Measurements from ENCODE around the gene CYSRT1. TPM values are rescaled to one million over a fixed set of nuclear protein-coding genes. Genes with fewer than 3 reads are reported as not detected.

The CYSRT1 gene
- total RNA-seq, 1 donor from 2014 or later = 0.27 TPM

GRCh38 chr9:137194909-137195308 is 30.1 kb upstream of the CYSRT1 start:
- Histone ChIP-seq H3K27me3 (ENCODE audit: low read depth) (no peaks in the 10 kb centered on the region), H3K9me3 (replicated peaks) (no peaks in the 10 kb centered on the region), H3K4me1 (peaks cover 91% of the 10 kb centered on the region), H3K36me3 (peaks cover 26% of the 10 kb centered on the region), H3K4me3 (peak overlapping the region; percentile 51), H3K27ac (replicated peaks) (peak overlapping the region; percentile 92)
- TF ChIP-seq CTCF (IDR thresholded peaks at IDR 0.05; ENCODE audit: borderline replicate concordance) = no peak
- intact Hi-C loops (cut with micrococcal nuclease) = no loop called here
- DNase-seq = no peak

DNA sequence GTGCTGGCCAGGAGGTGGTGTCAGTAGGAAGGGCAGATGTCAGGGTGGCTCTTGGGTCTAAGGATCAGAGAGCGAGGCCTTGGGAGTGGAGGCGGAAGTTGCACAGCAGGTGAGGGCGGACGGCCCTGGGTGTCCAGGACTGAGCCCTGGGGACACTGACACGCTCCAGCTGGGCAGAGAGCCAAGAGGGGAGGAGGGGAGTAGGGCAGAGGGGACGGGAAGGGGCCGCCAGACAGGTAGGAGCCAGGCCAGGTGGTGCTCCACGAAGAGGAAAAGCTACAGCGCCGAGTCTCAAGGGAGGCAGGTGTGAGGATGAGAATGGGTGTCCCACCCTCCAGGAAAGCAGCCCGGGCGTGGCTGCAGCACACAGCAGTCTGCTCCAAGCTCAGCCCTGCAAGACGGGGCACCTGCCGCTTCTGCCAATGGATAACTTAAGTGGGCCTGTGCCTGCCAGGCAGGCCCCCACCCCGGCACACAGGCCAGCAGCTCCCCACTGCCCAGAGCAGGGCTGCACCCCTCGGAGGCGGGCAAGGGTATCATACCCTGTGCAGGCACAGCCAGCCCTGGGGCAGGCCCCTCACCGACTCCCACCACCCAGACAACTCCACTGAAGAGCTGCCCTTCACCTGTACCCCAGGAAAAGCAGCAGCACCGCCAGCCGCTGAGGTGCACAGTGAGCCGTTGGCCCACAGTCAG is 29.3 kb upstream of the CYSRT1 start:
- Histone ChIP-seq H3K4me3 (peak overlapping the region; percentile 51), H3K9me3 (replicated peaks) (no peaks in the 10 kb centered on the region), H3K36me3 (peaks cover 19% of the 10 kb centered on the region), H3K27me3 (ENCODE audit: low read depth) (no peaks in the 10 kb centered on the region), H3K27ac (replicated peaks) (peak overlapping the region; percentile 92), H3K4me1 (peaks cover 83% of the 10 kb centered on the region)
- DNase-seq = no peak
- no peak for TF ChIP-seq CTCF (IDR thresholded peaks at IDR 0.05; ENCODE audit: borderline replicate concordance)
- intact Hi-C loops (cut with micrococcal nuclease) = no loop called here

DNA sequence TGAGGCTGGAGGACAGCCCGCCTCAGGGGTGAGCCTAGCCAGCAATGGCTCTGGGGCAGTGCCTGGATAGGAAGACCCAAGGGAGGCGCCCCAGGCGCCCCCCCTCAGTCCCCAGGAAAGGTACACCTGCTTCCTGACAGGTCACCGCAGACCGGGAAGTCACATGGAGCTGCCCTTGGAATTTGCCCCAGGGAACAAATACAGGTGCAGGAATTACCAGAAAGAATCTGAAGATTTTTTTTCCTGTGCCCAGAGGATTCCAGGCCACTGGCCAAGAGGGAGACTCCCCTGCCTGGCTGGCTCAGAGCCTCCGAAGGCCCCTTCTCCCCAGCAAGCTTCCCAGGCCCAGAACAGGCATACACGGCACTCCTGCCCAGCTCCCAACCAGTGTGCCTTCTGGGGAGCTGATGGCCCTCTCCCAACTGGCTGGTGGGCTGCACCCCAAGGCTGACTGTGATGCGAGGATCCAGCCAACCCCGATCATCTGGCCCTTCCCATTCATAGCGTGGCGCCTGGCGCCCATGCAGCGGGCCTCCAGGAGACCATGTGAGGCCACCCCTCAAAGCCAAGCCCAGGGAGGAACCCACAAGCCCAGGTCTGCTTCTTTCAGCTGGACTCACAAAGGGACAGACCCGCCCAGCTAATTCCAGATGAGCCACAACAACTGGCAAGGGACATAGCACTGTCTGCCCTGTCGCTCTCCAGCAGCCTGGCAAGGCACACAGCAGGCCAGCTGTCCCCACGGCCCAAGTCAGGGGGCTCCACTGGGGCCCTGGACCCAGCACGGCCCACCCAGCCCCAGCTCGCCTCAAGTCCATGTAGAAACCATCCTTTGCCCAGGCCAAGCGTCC is 26.7 kb upstream of the CYSRT1 start:
- no peak for TF ChIP-seq CTCF (IDR thresholded peaks at IDR 0.05; ENCODE audit: borderline replicate concordance)
- H3K4me1 ChIP-seq = peaks cover 91% of the 10 kb centered on the region
- H3K9me3 ChIP-seq (replicated peaks) = no peaks in the 10 kb centered on the region
- H3K36me3 ChIP-seq = no peaks in the 10 kb centered on the region
- H3K27ac ChIP-seq (replicated peaks) = peak overlapping the region; percentile 92
- peak overlapping the region; percentile 83 for H3K4me3 ChIP-seq
- no peaks in the 10 kb centered on the region for H3K27me3 ChIP-seq (ENCODE audit: low read depth)
- no peak for DNase-seq
- intact Hi-C loops (cut with micrococcal nuclease) = no loop called here

GRCh38 chr9:137198902-137199283 is 26.1 kb upstream of the CYSRT1 start:
- peak overlapping the region; percentile 83 for H3K4me3 ChIP-seq
- no peak for DNase-seq
- intact Hi-C loops (cut with micrococcal nuclease) = no loop called here
- no peak for TF ChIP-seq CTCF (IDR thresholded peaks at IDR 0.05; ENCODE audit: borderline replicate concordance)
- H3K36me3 ChIP-seq = no peaks in the 10 kb centered on the region
- peak overlapping the region; percentile 92 for H3K27ac ChIP-seq (replicated peaks)
- no peaks in the 10 kb centered on the region for H3K9me3 ChIP-seq (replicated peaks)
- peaks cover 91% of the 10 kb centered on the region for H3K4me1 ChIP-seq
- H3K27me3 ChIP-seq (ENCODE audit: low read depth) = no peaks in the 10 kb centered on the region

GRCh38 chr9:137199411-137200121 is 25.4 kb upstream of the CYSRT1 start:
- H3K4me1 ChIP-seq = peaks cover 91% of the 10 kb centered on the region
- H3K27ac ChIP-seq (replicated peaks) = peak overlapping the region; percentile 92
- no peaks in the 10 kb centered on the region for H3K36me3 ChIP-seq
- TF ChIP-seq CTCF (IDR thresholded peaks at IDR 0.05; ENCODE audit: borderline replicate concordance) = no peak
- no peak for DNase-seq
- intact Hi-C loops (cut with micrococcal nuclease) = no loop called here
- no peaks in the 10 kb centered on the region for H3K9me3 ChIP-seq (replicated peaks)
- H3K27me3 ChIP-seq (ENCODE audit: low read depth) = no peaks in the 10 kb centered on the region
- H3K4me3 ChIP-seq = peak overlapping the region; percentile 83
